Gastroesophageal sphincter (tissue), 4 donors: ENCODE results near the gene SNX5. TPM values are rescaled to one million over a fixed set of nuclear protein-coding genes. Genes with fewer than 3 reads are reported as not detected.
A peak's percentile ranks its signal among the peaks of the same experiment; 100 is the strongest.

Source experiments
- ATAC-seq: fragments of 150-250 bp; one replicate; pipeline ENCODE4 v1.9.1; 2016; ENCODE audit warnings: mild to moderate bottlenecking, moderate library complexity
- H3K27ac ChIP-seq, 4 donors: fragments of 200-600 bp; sonication (generic) in 3 of 4; 1 replicate in 3 of 4; 2 replicates in 1 of 4; pipeline ENCODE4 v1.5.1; 2016 to 2019
- H3K27me3 ChIP-seq: fragments of 200-600 bp; sonication (generic); one replicate; pipeline ENCODE4 v1.5.1; 2019
- H3K36me3 ChIP-seq, 2 donors: fragments of 200-600 bp; sonication (generic); one replicate each; pipeline ENCODE4 v1.5.1; 2019; ENCODE audit warnings: control low read depth in 1 of 2
- H3K4me1 ChIP-seq, 3 donors: fragments of 200-600 bp; sonication (generic); 1 replicate in 2 of 3; 2 replicates in 1 of 3; pipeline ENCODE4 v1.5.1; 2016 to 2019; ENCODE audit warnings: control low read depth in 2 of 3
- H3K4me3 ChIP-seq, 2 donors: fragments of 200-600 bp; sonication (generic); one replicate each; pipeline ENCODE4 v1.5.1; 2019; ENCODE audit warnings: mild to moderate bottlenecking in 1 of 2, moderate library complexity in 1 of 2
- H3K9me3 ChIP-seq, 3 donors: fragments of 200-600 bp; sonication (generic); one replicate each; pipeline ENCODE4 v1.5.1; 2017 to 2019; ENCODE audit warnings: control low read depth in 2 of 3
- EP300 ChIP-seq: sonication (generic); formaldehyde crosslinking; IDR thresholded peaks from one replicate; pipeline ENCODE4 v1.6.1; 2017; ENCODE audit warnings: antibody characterized with exemption, mild to moderate bottlenecking
- POLR2A ChIP-seq, 2 donors: fragments of 450-650 bp; IDR thresholded peaks; one replicate each; pipeline ENCODE4 v1.6.1; 2017; ENCODE audit warnings: antibody characterized with exemption in 2 of 2, mild to moderate bottlenecking in 2 of 2, moderate library complexity in 1 of 2
- POLR2AphosphoS5 ChIP-seq: sonication (generic); formaldehyde crosslinking; IDR thresholded peaks from one replicate; pipeline ENCODE4 v1.6.1; 2017; ENCODE audit warnings: antibody characterized with exemption
- WGBS, 2 donors: methylation state at CpG; one replicate each; pipeline ENCODE4 v1.1.5; 2018; ENCODE audit warnings: low coverage in 1 of 2; 5-methylcytosine and 5-hydroxymethylcytosine counted together
- total RNA-seq, 4 donors: library from RNA; depleted of rRNA; stranded (reverse); fragments of >200 nt; gene quantifications; one replicate each; pipeline ENCODE4 v1.1.0, GENCODE V29; 2016
- TF ChIP-seq, protein P1 (sequence below), 4 experiments: fragments of 200-600 bp in 2 of 4; fragments of 450-650 bp in 2 of 4; sonication (generic) in 1 of 4; IDR thresholded peaks; one replicate each; pipeline ENCODE4 v1.5.1; 2017 to 2019; ENCODE audit warnings: antibody characterized with exemption in 4 of 4, mild to moderate bottlenecking in 2 of 4, moderate library complexity in 2 of 4

The SNX5 gene
- total RNA-seq, 4 donors from 2014 or later, result 47.5 to 90.9 (median 70.2) TPM

DNA sequence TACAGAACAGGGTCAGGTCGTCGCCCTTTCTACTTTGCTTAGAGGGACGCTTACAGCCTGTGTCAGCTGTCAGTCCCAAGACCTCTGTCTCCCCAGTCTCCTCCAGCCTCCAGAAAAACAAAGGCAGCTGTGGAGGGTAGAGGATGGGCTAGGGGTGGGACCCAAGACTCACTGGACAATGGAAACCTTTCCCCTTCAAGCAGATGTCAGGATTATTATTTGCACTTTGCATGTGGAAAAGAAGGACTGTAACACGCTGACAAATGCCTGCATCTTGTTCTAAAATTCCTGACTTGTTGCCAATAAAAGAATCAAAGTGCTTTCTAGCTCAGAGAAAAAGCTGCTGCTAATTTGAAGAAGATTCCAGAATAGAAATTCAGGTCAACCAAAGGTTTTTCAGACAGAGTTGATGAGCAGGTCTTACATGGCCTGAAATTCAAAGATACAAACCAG lies 58.7 kb downstream of the SNX5 start:
- Histone ChIP-seq H3K27me3 (no peaks in the 10 kb centered on the region), H3K4me1 (peaks cover 4 to 22% (median 14%) of the 10 kb centered on the region in 3 donors), H3K36me3 (no peaks in the 10 kb centered on the region), H3K27ac (peak overlapping the region; percentile 1 to 75 (median 74)), H3K4me3 (no peak overlapping the region), H3K9me3 (no peaks in the 10 kb centered on the region)
- TF ChIP-seq EP300, result no peak
- TF ChIP-seq POLR2AphosphoS5, result no peak
- TF ChIP-seq, protein P1, sequence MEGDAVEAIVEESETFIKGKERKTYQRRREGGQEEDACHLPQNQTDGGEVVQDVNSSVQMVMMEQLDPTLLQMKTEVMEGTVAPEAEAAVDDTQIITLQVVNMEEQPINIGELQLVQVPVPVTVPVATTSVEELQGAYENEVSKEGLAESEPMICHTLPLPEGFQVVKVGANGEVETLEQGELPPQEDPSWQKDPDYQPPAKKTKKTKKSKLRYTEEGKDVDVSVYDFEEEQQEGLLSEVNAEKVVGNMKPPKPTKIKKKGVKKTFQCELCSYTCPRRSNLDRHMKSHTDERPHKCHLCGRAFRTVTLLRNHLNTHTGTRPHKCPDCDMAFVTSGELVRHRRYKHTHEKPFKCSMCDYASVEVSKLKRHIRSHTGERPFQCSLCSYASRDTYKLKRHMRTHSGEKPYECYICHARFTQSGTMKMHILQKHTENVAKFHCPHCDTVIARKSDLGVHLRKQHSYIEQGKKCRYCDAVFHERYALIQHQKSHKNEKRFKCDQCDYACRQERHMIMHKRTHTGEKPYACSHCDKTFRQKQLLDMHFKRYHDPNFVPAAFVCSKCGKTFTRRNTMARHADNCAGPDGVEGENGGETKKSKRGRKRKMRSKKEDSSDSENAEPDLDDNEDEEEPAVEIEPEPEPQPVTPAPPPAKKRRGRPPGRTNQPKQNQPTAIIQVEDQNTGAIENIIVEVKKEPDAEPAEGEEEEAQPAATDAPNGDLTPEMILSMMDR (IDR thresholded peaks at IDR 0.05), result no peak
- TF ChIP-seq POLR2A (IDR thresholded peaks at IDR 0.05), result no peak
- 29 to 65% methylated on average over 2 to 3 of the region's 4 CpGs for WGBS, 2 donors
- no peak for ATAC-seq

DNA sequence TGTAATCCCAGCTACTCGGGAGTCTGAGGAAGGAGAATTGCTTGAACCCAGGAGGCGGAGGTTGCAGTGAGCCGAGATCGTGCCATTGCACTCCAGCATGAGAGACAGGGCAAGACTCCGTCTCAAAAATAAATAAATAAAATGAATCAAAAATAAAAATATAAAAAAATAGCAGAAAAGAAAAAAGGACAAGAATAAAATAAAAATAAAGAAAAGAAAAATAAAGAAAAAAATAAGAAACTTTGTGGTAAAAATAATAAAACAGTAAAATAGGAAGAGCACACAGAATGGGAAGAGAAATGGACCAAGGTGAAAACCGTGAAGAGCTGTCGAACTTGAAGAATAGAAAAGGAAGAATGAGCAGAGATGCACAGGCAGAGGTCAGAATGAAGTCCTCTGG lies 63.0 kb downstream of the SNX5 start:
- 93 to 100% methylated on average over 2 to 7 of the region's 7 CpGs for whole genome bisulfite sequencing, 2 donors
- no peak for ATAC-seq
- no peak overlapping the region for H3K27ac ChIP-seq
- TF ChIP-seq, protein P1 (IDR thresholded peaks at IDR 0.05), result no peak
- no peak for TF ChIP-seq POLR2A (IDR thresholded peaks at IDR 0.05)
- TF ChIP-seq EP300, result no peak
- TF ChIP-seq POLR2AphosphoS5, result no peak
- no peaks in the 10 kb centered on the region for H3K27me3 ChIP-seq
- H3K4me3 ChIP-seq, result no peak overlapping the region
- H3K4me1 ChIP-seq, result peaks cover 0 to 11% (median 6%) of the 10 kb centered on the region in 3 donors
- H3K36me3 ChIP-seq, result no peaks in the 10 kb centered on the region
- H3K9me3 ChIP-seq, result no peaks in the 10 kb centered on the region

DNA sequence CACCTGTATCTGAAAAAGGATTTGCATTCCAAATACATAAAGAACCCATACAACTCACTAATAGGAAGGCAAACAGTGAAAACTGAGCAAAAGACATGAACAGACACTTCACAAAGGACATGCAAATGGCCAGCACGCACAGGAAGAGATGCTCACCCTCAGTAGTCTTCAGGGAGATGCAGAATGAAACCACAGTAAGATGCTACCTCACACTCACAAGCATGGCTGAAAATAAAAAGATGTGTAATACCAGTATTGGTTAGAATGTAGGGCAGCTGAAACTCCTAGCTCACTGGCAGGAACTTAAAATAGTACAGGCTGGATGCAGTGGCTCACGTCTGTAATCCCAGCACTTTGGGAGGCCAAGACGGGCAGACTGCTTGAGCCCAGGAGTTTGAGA lies 64.6 kb downstream of the SNX5 start:
- WGBS, 2 donors, result 45 to 69% methylated on average over 2 to 3 of the region's 3 CpGs
- Histone ChIP-seq H3K27me3 (no peaks in the 10 kb centered on the region), H3K9me3 (no peaks in the 10 kb centered on the region), H3K36me3 (no peaks in the 10 kb centered on the region), H3K4me1 (no peaks in the 10 kb centered on the region), H3K27ac (no peak overlapping the region), H3K4me3 (no peak overlapping the region)
- ATAC-seq, result no peak
- TF ChIP-seq POLR2AphosphoS5 (no peak), EP300 (no peak), POLR2A (IDR thresholded peaks at IDR 0.05) (no peak)
- TF ChIP-seq, protein P1 (IDR thresholded peaks at IDR 0.05), result no peak

DNA sequence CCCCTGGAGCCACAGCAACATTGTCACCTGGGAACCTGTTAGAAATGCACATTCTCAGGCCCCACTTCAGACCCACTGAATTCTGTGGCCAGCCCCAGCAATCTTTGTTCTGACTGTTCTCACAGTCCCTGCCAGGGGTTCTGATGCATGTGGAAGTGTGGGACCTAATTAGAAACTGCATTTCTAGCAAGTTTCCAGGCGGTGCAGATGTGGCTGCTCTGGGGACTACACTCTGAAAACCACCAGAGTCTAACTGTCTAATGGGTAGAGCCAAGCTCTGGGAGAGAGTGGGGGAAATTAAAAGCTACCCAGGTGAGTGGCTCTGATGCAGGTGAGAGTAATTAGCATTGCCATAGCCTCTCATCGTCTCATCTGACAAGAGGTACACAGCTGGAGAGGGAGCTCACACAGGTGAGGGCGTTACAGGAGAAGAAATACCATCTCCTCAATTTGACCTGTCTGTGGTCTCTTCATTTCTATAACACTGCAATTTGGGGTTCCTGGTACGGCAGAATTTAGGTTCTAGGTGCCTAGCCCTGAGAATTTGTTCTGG lies 66.0 kb downstream of the SNX5 start:
- Histone ChIP-seq H3K27ac (no peak overlapping the region), H3K4me1 (peaks cover 0 to 7% (median 0%) of the 10 kb centered on the region in 3 donors)

DNA sequence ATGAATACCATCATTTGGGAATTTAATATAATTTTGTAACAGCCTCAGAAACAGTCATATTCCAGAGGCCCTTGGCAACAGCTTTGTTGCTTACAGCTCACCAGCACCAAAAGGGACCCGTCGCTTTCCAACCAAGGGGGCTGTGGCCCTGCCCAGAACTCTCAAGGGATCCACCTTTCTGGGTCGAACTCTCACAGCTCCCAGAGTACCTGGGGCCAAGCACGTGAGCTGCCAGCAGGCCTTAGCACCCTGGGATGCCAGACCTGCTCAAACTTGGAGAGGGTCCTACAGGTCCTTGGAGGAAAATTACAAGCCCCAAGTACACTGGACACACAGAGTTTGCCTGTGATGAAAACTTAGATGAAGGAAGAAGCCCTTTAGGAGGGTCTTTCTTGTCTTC lies 66.6 kb downstream of the SNX5 start:
- Histone ChIP-seq H3K4me3 (no peak overlapping the region), H3K36me3 (no peaks in the 10 kb centered on the region), H3K27me3 (no peaks in the 10 kb centered on the region), H3K4me1 (peaks cover 0 to 10% (median 0%) of the 10 kb centered on the region in 3 donors), H3K27ac (no peak overlapping the region), H3K9me3 (no peaks in the 10 kb centered on the region)
- TF ChIP-seq EP300, result no peak
- TF ChIP-seq POLR2A (IDR thresholded peaks at IDR 0.05), result no peak
- TF ChIP-seq, protein P1 (IDR thresholded peaks at IDR 0.05), result no peak
- TF ChIP-seq POLR2AphosphoS5, result no peak
- ATAC-seq, result no peak
- 75 to 100% methylated on average over 1 to 2 of the region's 4 CpGs for whole genome bisulfite sequencing, 2 donors

More for the DNA sequence above, 66.0 kb downstream of the SNX5 start:
- no peaks in the 10 kb centered on the region for H3K36me3 ChIP-seq
- H3K9me3 ChIP-seq, result no peaks in the 10 kb centered on the region
- H3K27me3 ChIP-seq, result no peaks in the 10 kb centered on the region
- no peak for TF ChIP-seq POLR2AphosphoS5
- TF ChIP-seq, protein P1 (IDR thresholded peaks at IDR 0.05), result no peak
- no peak for TF ChIP-seq EP300
- no peak for TF ChIP-seq POLR2A (IDR thresholded peaks at IDR 0.05)
- no peak overlapping the region for H3K4me3 ChIP-seq
- WGBS, 2 donors, result 94 to 100% methylated on average over 1 to 2 of the region's 4 CpGs
- no peak for ATAC-seq
